DOHH2 (cell line): ENCODE measurements around the gene SULT2A1.

ENCODE experiments used
- EZH2phosphoT487 ChIP-seq: fragments of 200-600 bp; sonication (generic); IDR thresholded peaks from 2 replicates; pipeline ENCODE4 v1.6.1; 2017; ENCODE audit warnings: borderline replicate concordance, mild to moderate bottlenecking, antibody characterized with exemption, low read length, moderate library complexity, mixed read lengths
- TF ChIP-seq, protein P1 (sequence below): fragments of 200-600 bp; sonication (generic); IDR thresholded peaks from one replicate; pipeline ENCODE4 v1.5.1; 2014; ENCODE audit warnings: antibody characterized with exemption, mild to moderate bottlenecking, low read depth, low read length; ENCODE audit not compliant: poor library complexity, severe bottlenecking

DNA sequence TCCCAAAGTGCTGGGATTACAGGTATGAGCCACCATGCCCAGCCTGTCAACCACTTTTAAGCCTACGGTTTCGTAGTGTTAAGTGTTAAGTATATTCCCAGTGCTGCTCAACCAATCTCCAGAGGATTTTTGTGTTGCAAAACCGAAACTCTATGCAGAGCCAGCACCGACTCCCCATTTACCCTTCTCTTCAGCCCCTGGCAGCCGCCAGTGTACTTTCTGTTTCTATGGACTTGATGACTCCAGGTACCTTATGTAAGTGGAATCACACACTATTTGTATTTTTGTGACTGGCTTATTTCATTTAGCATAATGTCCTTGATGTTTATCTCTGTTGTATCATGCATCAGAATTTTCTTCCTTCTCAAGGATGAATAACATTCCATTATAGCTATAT, 1.1 kb downstream of the SULT2A1 start:
- TF ChIP-seq, protein P1, sequence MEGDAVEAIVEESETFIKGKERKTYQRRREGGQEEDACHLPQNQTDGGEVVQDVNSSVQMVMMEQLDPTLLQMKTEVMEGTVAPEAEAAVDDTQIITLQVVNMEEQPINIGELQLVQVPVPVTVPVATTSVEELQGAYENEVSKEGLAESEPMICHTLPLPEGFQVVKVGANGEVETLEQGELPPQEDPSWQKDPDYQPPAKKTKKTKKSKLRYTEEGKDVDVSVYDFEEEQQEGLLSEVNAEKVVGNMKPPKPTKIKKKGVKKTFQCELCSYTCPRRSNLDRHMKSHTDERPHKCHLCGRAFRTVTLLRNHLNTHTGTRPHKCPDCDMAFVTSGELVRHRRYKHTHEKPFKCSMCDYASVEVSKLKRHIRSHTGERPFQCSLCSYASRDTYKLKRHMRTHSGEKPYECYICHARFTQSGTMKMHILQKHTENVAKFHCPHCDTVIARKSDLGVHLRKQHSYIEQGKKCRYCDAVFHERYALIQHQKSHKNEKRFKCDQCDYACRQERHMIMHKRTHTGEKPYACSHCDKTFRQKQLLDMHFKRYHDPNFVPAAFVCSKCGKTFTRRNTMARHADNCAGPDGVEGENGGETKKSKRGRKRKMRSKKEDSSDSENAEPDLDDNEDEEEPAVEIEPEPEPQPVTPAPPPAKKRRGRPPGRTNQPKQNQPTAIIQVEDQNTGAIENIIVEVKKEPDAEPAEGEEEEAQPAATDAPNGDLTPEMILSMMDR, result no peak
- no peak for TF ChIP-seq EZH2phosphoT487
